ENCODE measurements around the gene LCE3E. TPM values are rescaled to one million over a fixed set of nuclear protein-coding genes. Genes with fewer than 3 reads are reported as not detected.

The LCE3E gene
- total and polyA plus RNA-seq, 4 donors, result not detected

GRCh38 chr1:152546704-152547103 is 19.9 kb downstream of the LCE3E start:
- no peak for DNase-seq
- Histone ChIP-seq H3K27ac (ENCODE audit: low read depth in 1 of 2, low read length in 1 of 2) (no peak overlapping the region), H3K36me3 (ENCODE audit: control insufficient read depth in 4 of 4, insufficient read depth in 4 of 4, low read length in 4 of 4) (no peaks in the 10 kb centered on the region), H3K9ac (ENCODE audit: insufficient read depth in 1 of 2, low read length in 2 of 2) (no peak overlapping the region), H3K9me3 (ENCODE audit: control insufficient read depth in 4 of 4, insufficient read depth in 3 of 4, low read length in 3 of 4) (peaks cover 0 to 8% (median 0%) of the 10 kb centered on the region in 4 donors), H3K4me3 (no peak overlapping the region), H3K27me3 (ENCODE audit: control insufficient read depth in 3 of 3, insufficient read depth in 3 of 3, low read length in 2 of 3) (no peaks in the 10 kb centered on the region), H3K4me1 (ENCODE audit: control insufficient read depth in 5 of 5, insufficient read depth in 5 of 5, low read length in 5 of 5) (no peaks in the 10 kb centered on the region)
- ATAC-seq (ENCODE audit: insufficient read depth, low FRiP score), result no peak
- WGBS, 2 donors, result 19 to 43% methylated on average over 1 of the region's 1 CpG
- TF ChIP-seq, protein P1, sequence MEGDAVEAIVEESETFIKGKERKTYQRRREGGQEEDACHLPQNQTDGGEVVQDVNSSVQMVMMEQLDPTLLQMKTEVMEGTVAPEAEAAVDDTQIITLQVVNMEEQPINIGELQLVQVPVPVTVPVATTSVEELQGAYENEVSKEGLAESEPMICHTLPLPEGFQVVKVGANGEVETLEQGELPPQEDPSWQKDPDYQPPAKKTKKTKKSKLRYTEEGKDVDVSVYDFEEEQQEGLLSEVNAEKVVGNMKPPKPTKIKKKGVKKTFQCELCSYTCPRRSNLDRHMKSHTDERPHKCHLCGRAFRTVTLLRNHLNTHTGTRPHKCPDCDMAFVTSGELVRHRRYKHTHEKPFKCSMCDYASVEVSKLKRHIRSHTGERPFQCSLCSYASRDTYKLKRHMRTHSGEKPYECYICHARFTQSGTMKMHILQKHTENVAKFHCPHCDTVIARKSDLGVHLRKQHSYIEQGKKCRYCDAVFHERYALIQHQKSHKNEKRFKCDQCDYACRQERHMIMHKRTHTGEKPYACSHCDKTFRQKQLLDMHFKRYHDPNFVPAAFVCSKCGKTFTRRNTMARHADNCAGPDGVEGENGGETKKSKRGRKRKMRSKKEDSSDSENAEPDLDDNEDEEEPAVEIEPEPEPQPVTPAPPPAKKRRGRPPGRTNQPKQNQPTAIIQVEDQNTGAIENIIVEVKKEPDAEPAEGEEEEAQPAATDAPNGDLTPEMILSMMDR (IDR thresholded peaks at IDR 0.05; ENCODE audit: control extremely low read depth, extremely low read depth), result no peak

- DNase-seq (no peak), ATAC-seq (ENCODE audit: insufficient read depth, low FRiP score) (no peak)
- Histone ChIP-seq H3K9ac (ENCODE audit: insufficient read depth in 1 of 2, low read length in 2 of 2) (no peak overlapping the region), H3K9me3 (ENCODE audit: control insufficient read depth in 4 of 4, insufficient read depth in 3 of 4, low read length in 3 of 4) (peaks cover 0 to 8% (median 0%) of the 10 kb centered on the region in 4 donors), H3K4me3 (no peak overlapping the region), H3K27me3 (ENCODE audit: control insufficient read depth in 3 of 3, insufficient read depth in 3 of 3, low read length in 2 of 3) (no peaks in the 10 kb centered on the region), H3K36me3 (ENCODE audit: control insufficient read depth in 4 of 4, insufficient read depth in 4 of 4, low read length in 4 of 4) (no peaks in the 10 kb centered on the region), H3K4me1 (ENCODE audit: control insufficient read depth in 5 of 5, insufficient read depth in 5 of 5, low read length in 5 of 5) (no peaks in the 10 kb centered on the region), H3K27ac (ENCODE audit: low read depth in 1 of 2, low read length in 1 of 2) (no peak overlapping the region)
- 43 to 64% methylated on average over 4 of the region's 4 CpGs for WGBS, 2 donors
- TF ChIP-seq, protein P1 (IDR thresholded peaks at IDR 0.05; ENCODE audit: control extremely low read depth, extremely low read depth), result no peak
These were observed 22.8 kb downstream of the LCE3E start for GRCh38 chr1:152543820-152544219.

GRCh38 chr1:152539901-152540300 is 26.7 kb downstream of the LCE3E start:
- H3K9me3 ChIP-seq (ENCODE audit: control insufficient read depth in 4 of 4, insufficient read depth in 3 of 4, low read length in 3 of 4), result peaks cover 0 to 5% (median 0%) of the 10 kb centered on the region in 4 donors
- no peak overlapping the region for H3K4me3 ChIP-seq
- H3K27me3 ChIP-seq (ENCODE audit: control insufficient read depth in 3 of 3, insufficient read depth in 3 of 3, low read length in 2 of 3), result no peaks in the 10 kb centered on the region
- no peak overlapping the region for H3K9ac ChIP-seq (ENCODE audit: insufficient read depth in 1 of 2, low read length in 2 of 2)
- no peaks in the 10 kb centered on the region for H3K4me1 ChIP-seq (ENCODE audit: control insufficient read depth in 5 of 5, insufficient read depth in 5 of 5, low read length in 5 of 5)
- TF ChIP-seq, protein P1 (IDR thresholded peaks at IDR 0.05; ENCODE audit: control extremely low read depth, extremely low read depth), result no peak
- ATAC-seq (ENCODE audit: insufficient read depth, low FRiP score), result no peak
- no peaks in the 10 kb centered on the region for H3K36me3 ChIP-seq (ENCODE audit: control insufficient read depth in 4 of 4, insufficient read depth in 4 of 4, low read length in 4 of 4)
- no peak for DNase-seq
- no peak overlapping the region for H3K27ac ChIP-seq (ENCODE audit: low read depth in 1 of 2, low read length in 1 of 2)
- 73% methylated on average over 2 of the region's 2 CpGs for WGBS, 2 donors

GRCh38 chr1:152537496-152537895 is 29.1 kb downstream of the LCE3E start:
- DNase-seq (no peak), ATAC-seq (ENCODE audit: insufficient read depth, low FRiP score) (no peak)
- no peak overlapping the region for H3K9ac ChIP-seq (ENCODE audit: insufficient read depth in 1 of 2, low read length in 2 of 2)
- no peak overlapping the region for H3K4me3 ChIP-seq
- H3K36me3 ChIP-seq (ENCODE audit: control insufficient read depth in 4 of 4, insufficient read depth in 4 of 4, low read length in 4 of 4), result no peaks in the 10 kb centered on the region
- TF ChIP-seq, protein P1 (IDR thresholded peaks at IDR 0.05; ENCODE audit: control extremely low read depth, extremely low read depth), result no peak
- no peaks in the 10 kb centered on the region for H3K9me3 ChIP-seq (ENCODE audit: control insufficient read depth in 4 of 4, insufficient read depth in 3 of 4, low read length in 3 of 4)
- 37 to 43% methylated on average over 4 of the region's 4 CpGs for WGBS, 2 donors
- H3K27ac ChIP-seq (ENCODE audit: low read depth in 1 of 2, low read length in 1 of 2), result no peak overlapping the region
- no peaks in the 10 kb centered on the region for H3K4me1 ChIP-seq (ENCODE audit: control insufficient read depth in 5 of 5, insufficient read depth in 5 of 5, low read length in 5 of 5)
- H3K27me3 ChIP-seq (ENCODE audit: control insufficient read depth in 3 of 3, insufficient read depth in 3 of 3, low read length in 2 of 3), result no peaks in the 10 kb centered on the region
